HepG2 (cell line): ENCODE results near the gene ALKBH5. TPM values are rescaled to one million over a fixed set of nuclear protein-coding genes. Genes with fewer than 3 reads are reported as not detected.

ENCODE experiments used
- CREB1 ChIP-seq, 2 experiments: fragments of 450-650 bp in 1 of 2; IDR thresholded peaks; 2 replicates each; pipeline ENCODE4 v1.6.1; 2016 to 2017; ENCODE audit warnings: control low read depth in 1 of 2, mild to moderate bottlenecking in 1 of 2, missing compliant biosample characterization in 1 of 2, missing genetic modification characterization in 1 of 2
- HNRNPL ChIP-seq: fragments of 200-400 bp; formaldehyde crosslinking; IDR thresholded peaks from 2 replicates; pipeline ENCODE4 v1.6.1; 2017; ENCODE audit warnings: mild to moderate bottlenecking, low read depth, low read length
- HOXA3 ChIP-seq: sonication (generic); formaldehyde crosslinking; IDR thresholded peaks from 2 replicates; pipeline ENCODE4 v1.5.0; 2020; ENCODE audit warnings: missing genetic modification reagents
- MTA3 ChIP-seq: sonication (generic); formaldehyde crosslinking; IDR thresholded peaks from 2 replicates; pipeline ENCODE4 v1.4.0; 2020; ENCODE audit warnings: missing genetic modification reagents
- RAD51 ChIP-seq: fragments of 450-650 bp; IDR thresholded peaks from 2 replicates; pipeline ENCODE4 v1.6.1; 2016; ENCODE audit warnings: borderline replicate concordance
- SIN3A ChIP-seq: IDR thresholded peaks from 2 replicates; pipeline ENCODE4 v1.6.1; 2011; ENCODE audit warnings: low read depth, mild to moderate bottlenecking, control low read depth, low read length, borderline replicate concordance
- SMYD3 ChIP-seq: sonication (generic); formaldehyde crosslinking; IDR thresholded peaks from 2 replicates; pipeline ENCODE4 v1.8.1; 2023; ENCODE audit warnings: mild to moderate bottlenecking, missing genetic modification reagents
- YY1 ChIP-seq: IDR thresholded peaks from 2 replicates; pipeline ENCODE4 v1.6.1; 2011; ENCODE audit warnings: low read length, low read depth, moderate library complexity, mild to moderate bottlenecking; ENCODE audit not compliant: insufficient read depth, insufficient replicate concordance
- ZNF510 ChIP-seq: sonication (generic); formaldehyde crosslinking; IDR thresholded peaks from 2 replicates; pipeline ENCODE4 v1.4.0; 2020; ENCODE audit warnings: low read depth, mild to moderate bottlenecking, missing genetic modification reagents
- ZNF580 ChIP-seq: IDR thresholded peaks from 2 replicates; pipeline ENCODE4 v1.6.1; 2016; ENCODE audit warnings: low read depth, borderline replicate concordance
- ZNF839 ChIP-seq: sonication (generic); formaldehyde crosslinking; IDR thresholded peaks from 2 replicates; pipeline ENCODE4 v1.4.0; 2020; ENCODE audit warnings: missing genetic modification reagents, mild to moderate bottlenecking, borderline replicate concordance
- ZSCAN21 ChIP-seq: sonication (generic); formaldehyde crosslinking; IDR thresholded peaks from 2 replicates; pipeline ENCODE4 v1.8.0; 2022; ENCODE audit warnings: mild to moderate bottlenecking, missing genetic modification reagents, moderate library complexity, borderline replicate concordance
- polyA plus RNA-seq, 8 experiments: library from polyadenylated mRNA; depleted of rRNA in 3 of 8; stranded (reverse) in 7 of 8; unstranded in 1 of 8; fragments of >200 nt; fragmentation: Illumina TruSeq in 4 of 8; extraction: Trizol in 4 of 8; gene quantifications; 2 replicates each; pipeline versions ENCODE4 v1.2.1 to v1.2.3, GENCODE V29; 2011 to 2016; ENCODE audit warnings: low read depth in 4 of 8, missing spikeins in 1 of 8, mixed read lengths in 1 of 8; ENCODE audit not compliant: insufficient read depth in 1 of 8
- total RNA-seq, 5 experiments: library from RNA; depleted of rRNA; stranded (reverse); fragments of >200 nt; fragmentation: Illumina TruSeq; extraction: Trizol; gene quantifications; 2 replicates each; pipeline ENCODE4 v1.2.3, GENCODE V29; 2016; ENCODE audit warnings: low read depth in 1 of 5
- TF ChIP-seq, protein P1 (sequence below): sonication (generic); formaldehyde crosslinking; IDR thresholded peaks from 2 replicates; pipeline ENCODE4 v1.5.1; 2020; ENCODE audit warnings: mild to moderate bottlenecking, missing genetic modification reagents, moderate library complexity
- TF ChIP-seq, protein P2 (sequence below): sonication (generic); IDR thresholded peaks from 2 replicates; pipeline ENCODE4 v1.6.1; 2016; ENCODE audit warnings: low read depth, borderline replicate concordance
- TF ChIP-seq, protein P3 (sequence below): sonication (generic); formaldehyde crosslinking; IDR thresholded peaks from 2 replicates; pipeline ENCODE4 v1.5.0; 2020; ENCODE audit warnings: mild to moderate bottlenecking, missing genetic modification reagents, moderate library complexity
- TF ChIP-seq, protein P4 (sequence below), 2 experiments: fragments of 450-650 bp in 1 of 2; sonication (generic) in 1 of 2; formaldehyde crosslinking; IDR thresholded peaks; 2 replicates each; pipeline versions ENCODE4 v1.5.0 to v1.8.0; 2020 to 2022; ENCODE audit warnings: mild to moderate bottlenecking in 1 of 2, missing genetic modification reagents in 1 of 2
- TF ChIP-seq, protein P5 (sequence below): sonication (generic); formaldehyde crosslinking; IDR thresholded peaks from 2 replicates; pipeline ENCODE4 v1.4.0; 2020; ENCODE audit warnings: mild to moderate bottlenecking, missing genetic modification reagents

ALKBH5 gene
- total and polyA plus RNA-seq, 2 of the 13 experiments (the other 11 are each of a cell fraction or from before 2014, with no cell fraction given): 68.9 to 76.9 TPM

DNA sequence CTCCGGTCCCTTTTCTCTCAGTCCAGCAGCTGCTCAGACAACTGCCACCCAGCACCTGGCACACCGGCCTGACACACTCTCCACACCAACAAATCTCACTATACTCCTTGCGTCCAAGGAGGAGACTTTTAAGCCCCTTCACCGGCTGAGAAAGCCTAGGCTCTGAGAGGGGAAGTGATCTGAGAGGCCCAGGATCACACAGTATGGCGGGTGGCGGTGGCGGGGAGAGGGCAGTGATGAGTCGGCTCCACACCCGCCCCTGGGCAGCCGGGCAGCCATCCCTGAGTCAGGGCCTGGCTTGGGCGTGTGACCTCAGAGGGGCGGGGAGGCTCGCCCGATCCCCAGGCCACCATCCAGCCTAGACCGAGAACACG, 74.3 kb downstream of the ALKBH5 start (continued):
- TF ChIP-seq YY1 (peak; percentile 75), RAD51 (no peak), SMYD3 (CRISPR knock-in tag) (no peak), ZNF510 (0 out of 2 replicates have a peak, but pooled peaks have one; percentile 13), ZSCAN21 (CRISPR knock-in tag) (0 out of 2 replicates have a peak, but pooled peaks have one; percentile 47), ZNF580 (CRISPR knock-in tag) (peak; percentile 36; the same call in 1 of the 2 replicates), MTA3 (CRISPR knock-in tag) (no peak), ZNF839 (CRISPR knock-in tag) (peak; percentile 62; the same call in 1 of the 2 replicates), SIN3A (peak; percentile 39; the same call in 1 of the 2 replicates), HNRNPL (0 out of 2 replicates have a peak, but pooled peaks have one; percentile 71), HOXA3 (peak; percentile 23; the same call in 1 of the 2 replicates), CREB1 (IDR thresholded peaks at IDR 0.05) (no peak), CREB1 (CRISPR knock-in tag; IDR thresholded peaks at IDR 0.05) (no peak)
- TF ChIP-seq, protein P1, sequence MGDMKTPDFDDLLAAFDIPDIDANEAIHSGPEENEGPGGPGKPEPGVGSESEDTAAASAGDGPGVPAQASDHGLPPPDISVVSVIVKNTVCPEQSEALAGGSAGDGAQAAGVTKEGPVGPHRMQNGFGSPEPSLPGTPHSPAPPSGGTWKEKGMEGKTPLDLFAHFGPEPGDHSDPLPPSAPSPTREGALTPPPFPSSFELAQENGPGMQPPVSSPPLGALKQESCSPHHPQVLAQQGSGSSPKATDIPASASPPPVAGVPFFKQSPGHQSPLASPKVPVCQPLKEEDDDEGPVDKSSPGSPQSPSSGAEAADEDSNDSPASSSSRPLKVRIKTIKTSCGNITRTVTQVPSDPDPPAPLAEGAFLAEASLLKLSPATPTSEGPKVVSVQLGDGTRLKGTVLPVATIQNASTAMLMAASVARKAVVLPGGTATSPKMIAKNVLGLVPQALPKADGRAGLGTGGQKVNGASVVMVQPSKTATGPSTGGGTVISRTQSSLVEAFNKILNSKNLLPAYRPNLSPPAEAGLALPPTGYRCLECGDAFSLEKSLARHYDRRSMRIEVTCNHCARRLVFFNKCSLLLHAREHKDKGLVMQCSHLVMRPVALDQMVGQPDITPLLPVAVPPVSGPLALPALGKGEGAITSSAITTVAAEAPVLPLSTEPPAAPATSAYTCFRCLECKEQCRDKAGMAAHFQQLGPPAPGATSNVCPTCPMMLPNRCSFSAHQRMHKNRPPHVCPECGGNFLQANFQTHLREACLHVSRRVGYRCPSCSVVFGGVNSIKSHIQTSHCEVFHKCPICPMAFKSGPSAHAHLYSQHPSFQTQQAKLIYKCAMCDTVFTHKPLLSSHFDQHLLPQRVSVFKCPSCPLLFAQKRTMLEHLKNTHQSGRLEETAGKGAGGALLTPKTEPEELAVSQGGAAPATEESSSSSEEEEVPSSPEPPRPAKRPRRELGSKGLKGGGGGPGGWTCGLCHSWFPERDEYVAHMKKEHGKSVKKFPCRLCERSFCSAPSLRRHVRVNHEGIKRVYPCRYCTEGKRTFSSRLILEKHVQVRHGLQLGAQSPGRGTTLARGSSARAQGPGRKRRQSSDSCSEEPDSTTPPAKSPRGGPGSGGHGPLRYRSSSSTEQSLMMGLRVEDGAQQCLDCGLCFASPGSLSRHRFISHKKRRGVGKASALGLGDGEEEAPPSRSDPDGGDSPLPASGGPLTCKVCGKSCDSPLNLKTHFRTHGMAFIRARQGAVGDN (CRISPR knock-in tag): 0 out of 2 replicates have a peak, but pooled peaks have one; percentile 6
- TF ChIP-seq, protein P2, sequence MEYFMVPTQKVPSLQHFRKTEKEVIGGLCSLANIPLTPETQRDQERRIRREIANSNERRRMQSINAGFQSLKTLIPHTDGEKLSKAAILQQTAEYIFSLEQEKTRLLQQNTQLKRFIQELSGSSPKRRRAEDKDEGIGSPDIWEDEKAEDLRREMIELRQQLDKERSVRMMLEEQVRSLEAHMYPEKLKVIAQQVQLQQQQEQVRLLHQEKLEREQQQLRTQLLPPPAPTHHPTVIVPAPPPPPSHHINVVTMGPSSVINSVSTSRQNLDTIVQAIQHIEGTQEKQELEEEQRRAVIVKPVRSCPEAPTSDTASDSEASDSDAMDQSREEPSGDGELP: 0 out of 2 replicates have a peak, but pooled peaks have one; percentile 17
- TF ChIP-seq, protein P3, sequence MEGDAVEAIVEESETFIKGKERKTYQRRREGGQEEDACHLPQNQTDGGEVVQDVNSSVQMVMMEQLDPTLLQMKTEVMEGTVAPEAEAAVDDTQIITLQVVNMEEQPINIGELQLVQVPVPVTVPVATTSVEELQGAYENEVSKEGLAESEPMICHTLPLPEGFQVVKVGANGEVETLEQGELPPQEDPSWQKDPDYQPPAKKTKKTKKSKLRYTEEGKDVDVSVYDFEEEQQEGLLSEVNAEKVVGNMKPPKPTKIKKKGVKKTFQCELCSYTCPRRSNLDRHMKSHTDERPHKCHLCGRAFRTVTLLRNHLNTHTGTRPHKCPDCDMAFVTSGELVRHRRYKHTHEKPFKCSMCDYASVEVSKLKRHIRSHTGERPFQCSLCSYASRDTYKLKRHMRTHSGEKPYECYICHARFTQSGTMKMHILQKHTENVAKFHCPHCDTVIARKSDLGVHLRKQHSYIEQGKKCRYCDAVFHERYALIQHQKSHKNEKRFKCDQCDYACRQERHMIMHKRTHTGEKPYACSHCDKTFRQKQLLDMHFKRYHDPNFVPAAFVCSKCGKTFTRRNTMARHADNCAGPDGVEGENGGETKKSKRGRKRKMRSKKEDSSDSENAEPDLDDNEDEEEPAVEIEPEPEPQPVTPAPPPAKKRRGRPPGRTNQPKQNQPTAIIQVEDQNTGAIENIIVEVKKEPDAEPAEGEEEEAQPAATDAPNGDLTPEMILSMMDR (CRISPR knock-in tag): peak; percentile 36
- TF ChIP-seq, protein P4, sequence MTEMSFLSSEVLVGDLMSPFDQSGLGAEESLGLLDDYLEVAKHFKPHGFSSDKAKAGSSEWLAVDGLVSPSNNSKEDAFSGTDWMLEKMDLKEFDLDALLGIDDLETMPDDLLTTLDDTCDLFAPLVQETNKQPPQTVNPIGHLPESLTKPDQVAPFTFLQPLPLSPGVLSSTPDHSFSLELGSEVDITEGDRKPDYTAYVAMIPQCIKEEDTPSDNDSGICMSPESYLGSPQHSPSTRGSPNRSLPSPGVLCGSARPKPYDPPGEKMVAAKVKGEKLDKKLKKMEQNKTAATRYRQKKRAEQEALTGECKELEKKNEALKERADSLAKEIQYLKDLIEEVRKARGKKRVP (CRISPR knock-in tag; IDR thresholded peaks at IDR 0.05): no peak
- TF ChIP-seq, protein P5, sequence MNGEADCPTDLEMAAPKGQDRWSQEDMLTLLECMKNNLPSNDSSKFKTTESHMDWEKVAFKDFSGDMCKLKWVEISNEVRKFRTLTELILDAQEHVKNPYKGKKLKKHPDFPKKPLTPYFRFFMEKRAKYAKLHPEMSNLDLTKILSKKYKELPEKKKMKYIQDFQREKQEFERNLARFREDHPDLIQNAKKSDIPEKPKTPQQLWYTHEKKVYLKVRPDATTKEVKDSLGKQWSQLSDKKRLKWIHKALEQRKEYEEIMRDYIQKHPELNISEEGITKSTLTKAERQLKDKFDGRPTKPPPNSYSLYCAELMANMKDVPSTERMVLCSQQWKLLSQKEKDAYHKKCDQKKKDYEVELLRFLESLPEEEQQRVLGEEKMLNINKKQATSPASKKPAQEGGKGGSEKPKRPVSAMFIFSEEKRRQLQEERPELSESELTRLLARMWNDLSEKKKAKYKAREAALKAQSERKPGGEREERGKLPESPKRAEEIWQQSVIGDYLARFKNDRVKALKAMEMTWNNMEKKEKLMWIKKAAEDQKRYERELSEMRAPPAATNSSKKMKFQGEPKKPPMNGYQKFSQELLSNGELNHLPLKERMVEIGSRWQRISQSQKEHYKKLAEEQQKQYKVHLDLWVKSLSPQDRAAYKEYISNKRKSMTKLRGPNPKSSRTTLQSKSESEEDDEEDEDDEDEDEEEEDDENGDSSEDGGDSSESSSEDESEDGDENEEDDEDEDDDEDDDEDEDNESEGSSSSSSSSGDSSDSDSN: peak; percentile 94; the same call in 1 of the 2 replicates
